MCF 10A (cell line): ENCODE results near the gene CXCL17. TPM values are rescaled to one million over a fixed set of nuclear protein-coding genes. Genes with fewer than 3 reads are reported as not detected.

Source experiments
- BruUV-seq: library from RNA; stranded (reverse); fragments of 400-500 nt; replicated peaks from 2 replicates; lab custom pipeline; 2021; lab: Mats Ljungman, UMichigan
- CTCF ChIA-PET: fragments of 300-600 bp; sonication (Branson Sonifier 250); formaldehyde crosslinking; extraction: SDS; loops from one replicate; lab custom pipeline; 2021; ENCODE audit warnings: antibody characterized with exemption, inconsistent platforms; lab: Yijun Ruan, JAX
- POLR2A ChIA-PET: fragments of 300-600, 350-650 bp; sonication (Branson Sonifier 250); formaldehyde crosslinking; extraction: SDS; loops from one replicate; lab custom pipeline; 2020; ENCODE audit warnings: antibody characterized with exemption, inconsistent platforms; lab: Yijun Ruan, JAX
- DNase-seq: peaks from one replicate; pipeline ENCODE4 v3.0.0-alpha.2; 2018; ENCODE audit not compliant: unreplicated experiment
- H3K27ac Mint-ChIP-seq: one replicate; pipeline ENCODE4 v1.8.0; 2022; ENCODE audit warnings: mild to moderate bottlenecking, low read depth, mixed read lengths; ENCODE audit not compliant: unreplicated experiment
- H3K27me3 Mint-ChIP-seq: one replicate; pipeline ENCODE4 v1.8.0; 2022; ENCODE audit warnings: mixed read lengths; ENCODE audit not compliant: insufficient read depth, unreplicated experiment
- H3K36me3 Mint-ChIP-seq: one replicate; pipeline ENCODE4 v1.8.0; 2022; ENCODE audit warnings: mild to moderate bottlenecking, moderate library complexity, mixed read lengths; ENCODE audit not compliant: insufficient read depth, unreplicated experiment
- H3K4me1 Mint-ChIP-seq: one replicate; pipeline ENCODE4 v1.8.0; 2022; ENCODE audit warnings: mixed read lengths; ENCODE audit not compliant: insufficient read depth, unreplicated experiment
- H3K4me3 Mint-ChIP-seq: one replicate; pipeline ENCODE4 v1.8.0; 2022; ENCODE audit warnings: mild to moderate bottlenecking, moderate library complexity, mixed read lengths; ENCODE audit not compliant: unreplicated experiment
- H3K9me3 Mint-ChIP-seq: one replicate; pipeline ENCODE4 v1.8.0; 2022; ENCODE audit warnings: mixed read lengths; ENCODE audit not compliant: unreplicated experiment
- intact Hi-C: fragments of 100-400 bp; cut with micrococcal nuclease; formaldehyde crosslinking; loops from 2 replicates; pipeline ENCODE4 v1.14.1; 2022
- total RNA-seq: library from RNA; stranded (reverse); gene quantifications from 2 replicates; pipeline ENCODE4 v1.2.3, GENCODE V29; 2022
- TF ChIP-seq, protein P1 (sequence below): fragments of 200-600 bp; IDR thresholded peaks from one replicate; pipeline ENCODE4 v1.8.0; 2022; ENCODE audit warnings: antibody characterized with exemption, mild to moderate bottlenecking; ENCODE audit not compliant: unreplicated experiment

The CXCL17 gene
- total RNA-seq, 1 experiment from 2014 or later = not detected

GRCh38 chr19:42420055-42420544, 22.6 kb downstream of the CXCL17 start:
- DNase-seq = peak; percentile 89
- Mint-ChIP-seq H3K27me3 (no peaks in the 10 kb centered on the region), H3K4me1 (peaks cover 34% of the 10 kb centered on the region), H3K4me3 (no peak overlapping the region), H3K36me3 (peaks cover 21% of the 10 kb centered on the region), H3K27ac (no peak overlapping the region), H3K9me3 (no peaks in the 10 kb centered on the region)
- CTCF ChIA-PET = interaction anchor here (0.5 to 2.2 kb wide), 11 partner anchors 8 to 1805 kb away, joined by 3 to 13 read pairs (median 4); no protein-coding TSS in a partner anchor
- TF ChIP-seq, protein P1, sequence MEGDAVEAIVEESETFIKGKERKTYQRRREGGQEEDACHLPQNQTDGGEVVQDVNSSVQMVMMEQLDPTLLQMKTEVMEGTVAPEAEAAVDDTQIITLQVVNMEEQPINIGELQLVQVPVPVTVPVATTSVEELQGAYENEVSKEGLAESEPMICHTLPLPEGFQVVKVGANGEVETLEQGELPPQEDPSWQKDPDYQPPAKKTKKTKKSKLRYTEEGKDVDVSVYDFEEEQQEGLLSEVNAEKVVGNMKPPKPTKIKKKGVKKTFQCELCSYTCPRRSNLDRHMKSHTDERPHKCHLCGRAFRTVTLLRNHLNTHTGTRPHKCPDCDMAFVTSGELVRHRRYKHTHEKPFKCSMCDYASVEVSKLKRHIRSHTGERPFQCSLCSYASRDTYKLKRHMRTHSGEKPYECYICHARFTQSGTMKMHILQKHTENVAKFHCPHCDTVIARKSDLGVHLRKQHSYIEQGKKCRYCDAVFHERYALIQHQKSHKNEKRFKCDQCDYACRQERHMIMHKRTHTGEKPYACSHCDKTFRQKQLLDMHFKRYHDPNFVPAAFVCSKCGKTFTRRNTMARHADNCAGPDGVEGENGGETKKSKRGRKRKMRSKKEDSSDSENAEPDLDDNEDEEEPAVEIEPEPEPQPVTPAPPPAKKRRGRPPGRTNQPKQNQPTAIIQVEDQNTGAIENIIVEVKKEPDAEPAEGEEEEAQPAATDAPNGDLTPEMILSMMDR = peak; percentile 91
- intact Hi-C loops = no loop called here
- BruUV-seq = no TSS peak
- POLR2A ChIA-PET = interaction anchor here (0.5 to 2.9 kb wide), 5 partner anchors 20 to 273 kb away, joined by 3 to 11 read pairs (median 3); partner anchors contain the start of gene DEDD2

GRCh38 chr19:42419309-42419708, 23.4 kb downstream of the CXCL17 start:
- Mint-ChIP-seq H3K27me3 (no peaks in the 10 kb centered on the region), H3K27ac (no peak overlapping the region), H3K4me1 (peaks cover 34% of the 10 kb centered on the region), H3K9me3 (no peaks in the 10 kb centered on the region), H3K36me3 (peaks cover 26% of the 10 kb centered on the region), H3K4me3 (no peak overlapping the region)
- POLR2A ChIA-PET = interaction anchor here (0.7 to 2.9 kb wide), 2 partner anchors 22 to 23 kb away, joined by 6 to 11 read pairs; no protein-coding TSS in a partner anchor
- TF ChIP-seq, protein P1 = no peak
- no peak for DNase-seq
- intact Hi-C loops = no loop called here
- CTCF ChIA-PET = interaction anchor here (0.5 to 2.2 kb wide), 9 partner anchors 7 to 762 kb away, joined by 3 to 13 read pairs (median 4); no protein-coding TSS in a partner anchor
- BruUV-seq = no TSS peak

DNA sequence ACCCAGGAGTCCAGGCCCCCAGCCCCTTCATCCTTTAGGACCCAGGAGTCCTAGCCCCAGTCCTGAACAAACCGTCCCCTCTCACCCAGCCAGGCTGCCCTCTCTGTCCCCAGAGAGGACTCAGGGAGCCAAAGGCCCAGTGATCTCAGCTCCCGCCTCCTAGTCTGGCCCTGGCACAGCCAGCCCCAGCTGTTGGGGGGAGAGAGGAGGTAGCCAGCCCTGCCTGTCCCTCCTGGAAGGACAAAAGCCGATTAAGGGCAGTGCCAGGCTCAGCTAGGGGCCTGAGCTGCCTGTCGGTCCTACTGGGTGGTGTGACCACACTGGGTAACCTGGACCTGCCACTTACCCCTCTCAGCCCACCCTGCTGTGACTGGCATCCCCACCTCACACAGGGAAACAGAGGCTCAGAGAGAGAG, 30.1 kb downstream of the CXCL17 start:
- no peak overlapping the region for H3K27ac Mint-ChIP-seq
- TF ChIP-seq, protein P1 = no peak
- no peaks in the 10 kb centered on the region for H3K27me3 Mint-ChIP-seq
- peaks cover 16% of the 10 kb centered on the region for H3K36me3 Mint-ChIP-seq
- H3K4me3 Mint-ChIP-seq = no peak overlapping the region
- intact Hi-C loops = no loop called here
- CTCF ChIA-PET = interaction anchor here (0.7 to 1.9 kb wide), 5 partner anchors 7 to 280 kb away, joined by 3 to 8 read pairs (median 3); no protein-coding TSS in a partner anchor
- BruUV-seq = no TSS peak
- POLR2A ChIA-PET = interaction anchor here (0.9 to 1.2 kb wide), 4 partner anchors 11 to 540 kb away, joined by 3 to 6 read pairs (median 4); no protein-coding TSS in a partner anchor
- DNase-seq = no peak
- H3K9me3 Mint-ChIP-seq = no peaks in the 10 kb centered on the region
- H3K4me1 Mint-ChIP-seq = peaks cover 15% of the 10 kb centered on the region

GRCh38 chr19:42412227-42412626, 30.5 kb downstream of the CXCL17 start:
- ChIA-PET POLR2A (interaction anchor here (0.6 to 1.2 kb wide), 6 partner anchors 12 to 539 kb away, joined by 3 to 6 read pairs (median 4); no protein-coding TSS in a partner anchor), CTCF (interaction anchor here (0.9 to 1.9 kb wide), 5 partner anchors 8 to 279 kb away, joined by 3 to 8 read pairs (median 3); no protein-coding TSS in a partner anchor)
- Mint-ChIP-seq H3K27me3 (no peaks in the 10 kb centered on the region), H3K4me3 (no peak overlapping the region), H3K4me1 (peaks cover 15% of the 10 kb centered on the region), H3K27ac (no peak overlapping the region), H3K36me3 (peaks cover 16% of the 10 kb centered on the region), H3K9me3 (no peaks in the 10 kb centered on the region)
- intact Hi-C loops = no loop called here
- no TSS peak for BruUV-seq
- TF ChIP-seq, protein P1 = no peak
- DNase-seq = no peak
